ENCODE data around the gene CUX1.

CUX1 gene

DNA sequence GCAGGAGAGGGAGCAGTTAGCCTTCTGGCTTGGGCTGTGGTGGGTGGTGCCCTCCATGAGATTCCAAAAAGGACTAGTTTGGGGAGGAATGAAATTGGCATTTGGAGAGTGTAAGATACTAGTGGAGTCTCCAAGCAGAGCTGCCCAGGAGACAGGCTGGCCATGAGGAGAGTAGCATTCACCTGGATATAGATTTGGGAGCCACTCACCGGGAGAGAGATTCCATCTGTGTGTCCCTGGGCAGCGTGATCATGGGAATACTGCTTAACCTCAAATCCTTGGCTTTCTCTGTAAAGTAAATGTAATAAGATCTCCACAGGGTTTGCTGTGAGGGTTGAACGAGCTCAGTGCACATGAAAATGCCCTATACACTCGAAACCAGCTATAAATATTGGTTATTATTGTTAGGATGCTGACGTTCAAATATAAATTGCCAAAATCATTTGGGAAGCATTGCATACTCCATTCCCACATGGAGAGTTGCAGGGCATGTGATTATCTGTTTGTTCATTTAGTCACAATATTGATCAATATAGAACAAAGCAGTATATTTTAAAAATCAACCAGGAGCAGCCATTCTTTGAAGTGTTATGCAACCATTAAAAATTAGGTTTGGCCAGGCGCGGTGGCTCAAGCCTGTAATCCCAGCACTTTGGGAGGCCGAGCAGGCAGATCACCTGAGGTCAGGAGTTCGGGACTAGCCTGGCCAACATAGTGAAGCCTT, 143.7 kb downstream of the CUX1 start:
- H3K4me2 ChIP-seq (ENCODE audit: low read depth, low read length): no peak overlapping the region
- no peaks in the 10 kb centered on the region for H3F3A ChIP-seq (ENCODE audit: insufficient read depth, low read length)
- peaks cover 53% of the 10 kb centered on the region for H3K79me2 ChIP-seq (ENCODE audit: low read length)

DNA sequence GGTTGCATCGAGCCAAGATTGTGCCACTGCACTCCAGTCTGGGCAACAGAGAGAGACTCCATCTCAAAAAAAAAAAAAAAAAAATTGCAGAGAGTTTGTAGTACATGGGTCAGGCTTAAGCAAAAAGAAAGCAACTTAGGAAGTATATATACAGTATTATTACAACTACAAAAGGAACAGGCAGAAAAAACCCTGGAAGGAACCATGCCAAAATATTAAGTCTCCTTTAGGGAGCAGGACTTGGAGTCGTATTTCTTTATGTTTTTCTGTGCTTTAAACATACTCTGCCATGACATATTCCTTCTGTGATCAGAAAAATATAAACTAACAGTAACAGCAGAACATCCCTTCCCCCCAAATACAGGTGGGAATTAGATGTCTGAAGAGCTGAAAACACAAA, 144.4 kb downstream of the CUX1 start:
- H3K4me3 ChIP-seq (ENCODE audit: low read length): no peak overlapping the region
- H3K9me3 ChIP-seq (replicated peaks; ENCODE audit: insufficient read depth, low read length): no peaks in the 10 kb centered on the region
- H3K9me2 ChIP-seq (replicated peaks; ENCODE audit: insufficient read depth, low read length): no peaks in the 10 kb centered on the region
- TF ChIP-seq, protein P1, sequence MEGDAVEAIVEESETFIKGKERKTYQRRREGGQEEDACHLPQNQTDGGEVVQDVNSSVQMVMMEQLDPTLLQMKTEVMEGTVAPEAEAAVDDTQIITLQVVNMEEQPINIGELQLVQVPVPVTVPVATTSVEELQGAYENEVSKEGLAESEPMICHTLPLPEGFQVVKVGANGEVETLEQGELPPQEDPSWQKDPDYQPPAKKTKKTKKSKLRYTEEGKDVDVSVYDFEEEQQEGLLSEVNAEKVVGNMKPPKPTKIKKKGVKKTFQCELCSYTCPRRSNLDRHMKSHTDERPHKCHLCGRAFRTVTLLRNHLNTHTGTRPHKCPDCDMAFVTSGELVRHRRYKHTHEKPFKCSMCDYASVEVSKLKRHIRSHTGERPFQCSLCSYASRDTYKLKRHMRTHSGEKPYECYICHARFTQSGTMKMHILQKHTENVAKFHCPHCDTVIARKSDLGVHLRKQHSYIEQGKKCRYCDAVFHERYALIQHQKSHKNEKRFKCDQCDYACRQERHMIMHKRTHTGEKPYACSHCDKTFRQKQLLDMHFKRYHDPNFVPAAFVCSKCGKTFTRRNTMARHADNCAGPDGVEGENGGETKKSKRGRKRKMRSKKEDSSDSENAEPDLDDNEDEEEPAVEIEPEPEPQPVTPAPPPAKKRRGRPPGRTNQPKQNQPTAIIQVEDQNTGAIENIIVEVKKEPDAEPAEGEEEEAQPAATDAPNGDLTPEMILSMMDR (IDR thresholded peaks at IDR 0.05; ENCODE audit: low read length): no peak
- TF ChIP-seq EZH2 (optimal IDR thresholded peaks at IDR 0.05; ENCODE audit: low read depth, low read length) (no peak), EZH2phosphoT487 (IDR thresholded peaks at IDR 0.05; ENCODE audit: low read length) (no peak)
- no peak overlapping the region for H3K4me2 ChIP-seq (ENCODE audit: low read depth, low read length)
- H4K20me1 ChIP-seq (ENCODE audit: insufficient read depth, low read length): no peaks in the 10 kb centered on the region
- H3K27ac ChIP-seq (ENCODE audit: low read length): no peak overlapping the region
- H2AFZ ChIP-seq (ENCODE audit: low read length): no peak overlapping the region
- no peaks in the 10 kb centered on the region for H3F3A ChIP-seq (ENCODE audit: insufficient read depth, low read length)
- H3K79me2 ChIP-seq (ENCODE audit: low read length): peaks cover 53% of the 10 kb centered on the region
- H3K27me3 ChIP-seq (replicated peaks; ENCODE audit: insufficient read depth, low read length): no peaks in the 10 kb centered on the region
- H3K9ac ChIP-seq (ENCODE audit: low read length): no peak overlapping the region
- DNase-seq: no peak
- H3K36me3 ChIP-seq (replicated peaks; ENCODE audit: insufficient read depth, low read length): no peaks in the 10 kb centered on the region
- H3K4me1 ChIP-seq (ENCODE audit: low read length): peaks cover 4% of the 10 kb centered on the region; the same call in 1 of the 2 replicates

More for the DNA sequence above, 143.7 kb downstream of the CUX1 start:
- H3K36me3 ChIP-seq (replicated peaks; ENCODE audit: insufficient read depth, low read length): no peaks in the 10 kb centered on the region
- H3K4me1 ChIP-seq (ENCODE audit: low read length): peaks cover 4% of the 10 kb centered on the region; the same call in 1 of the 2 replicates
- H3K9ac ChIP-seq (ENCODE audit: low read length): no peak overlapping the region
- no peaks in the 10 kb centered on the region for H4K20me1 ChIP-seq (ENCODE audit: insufficient read depth, low read length)
- TF ChIP-seq EZH2phosphoT487 (IDR thresholded peaks at IDR 0.05; ENCODE audit: low read length): no peak
- TF ChIP-seq, protein P1 (IDR thresholded peaks at IDR 0.05; ENCODE audit: low read length): no peak
- TF ChIP-seq EZH2 (optimal IDR thresholded peaks at IDR 0.05; ENCODE audit: low read depth, low read length): no peak
- DNase-seq: no peak
- H3K27ac ChIP-seq (ENCODE audit: low read length): no peak overlapping the region
- H3K9me2 ChIP-seq (replicated peaks; ENCODE audit: insufficient read depth, low read length): no peaks in the 10 kb centered on the region
- H3K27me3 ChIP-seq (replicated peaks; ENCODE audit: insufficient read depth, low read length): no peaks in the 10 kb centered on the region
- no peak overlapping the region for H3K4me3 ChIP-seq (ENCODE audit: low read length)
- no peaks in the 10 kb centered on the region for H3K9me3 ChIP-seq (replicated peaks; ENCODE audit: insufficient read depth, low read length)
- no peak overlapping the region for H2AFZ ChIP-seq (ENCODE audit: low read length)

DNA sequence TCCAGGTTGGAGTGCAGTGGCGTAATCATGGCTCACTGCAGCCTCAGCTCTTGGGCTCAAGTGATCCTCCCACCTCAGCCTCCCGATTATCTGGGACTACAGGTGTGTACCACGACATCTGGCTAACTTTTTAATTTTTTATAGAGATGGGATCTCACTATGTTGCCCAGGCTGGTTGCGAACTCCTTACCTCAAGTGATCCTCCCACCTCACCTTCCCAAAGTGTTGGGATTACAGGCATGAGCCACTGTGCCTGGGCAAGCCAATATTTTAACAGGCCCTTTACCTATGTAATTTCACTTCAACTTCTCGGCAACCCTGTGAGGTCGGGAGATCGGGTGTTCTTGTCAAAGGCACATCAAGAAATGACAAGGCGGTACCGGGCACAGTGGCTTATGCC, 146.3 kb downstream of the CUX1 start:
- Histone ChIP-seq H3K79me2 (ENCODE audit: low read length) (peaks cover 61% of the 10 kb centered on the region), H3K4me1 (ENCODE audit: low read length) (no peaks in the 10 kb centered on the region)

More for the DNA sequence above, 146.3 kb downstream of the CUX1 start:
- no peaks in the 10 kb centered on the region for H3K9me2 ChIP-seq (replicated peaks; ENCODE audit: insufficient read depth, low read length)
- H3K27ac ChIP-seq (ENCODE audit: low read length): no peak overlapping the region
- no peaks in the 10 kb centered on the region for H4K20me1 ChIP-seq (ENCODE audit: insufficient read depth, low read length)
- TF ChIP-seq EZH2 (optimal IDR thresholded peaks at IDR 0.05; ENCODE audit: low read depth, low read length) (no peak), EZH2phosphoT487 (IDR thresholded peaks at IDR 0.05; ENCODE audit: low read length) (no peak)
- TF ChIP-seq, protein P1 (IDR thresholded peaks at IDR 0.05; ENCODE audit: low read length): no peak
- H3K27me3 ChIP-seq (replicated peaks; ENCODE audit: insufficient read depth, low read length): no peaks in the 10 kb centered on the region
- no peak for DNase-seq
- no peak overlapping the region for H2AFZ ChIP-seq (ENCODE audit: low read length)
- no peaks in the 10 kb centered on the region for H3F3A ChIP-seq (ENCODE audit: insufficient read depth, low read length)
- no peaks in the 10 kb centered on the region for H3K36me3 ChIP-seq (replicated peaks; ENCODE audit: insufficient read depth, low read length)
- H3K4me2 ChIP-seq (ENCODE audit: low read depth, low read length): no peak overlapping the region
- H3K9me3 ChIP-seq (replicated peaks; ENCODE audit: insufficient read depth, low read length): no peaks in the 10 kb centered on the region
- H3K4me3 ChIP-seq (ENCODE audit: low read length): no peak overlapping the region
- H3K9ac ChIP-seq (ENCODE audit: low read length): no peak overlapping the region

All from MM.1S (cell line).